ENCODE measurements around the gene TMTC1. TPM values are rescaled to one million over a fixed set of nuclear protein-coding genes. Genes with fewer than 3 reads are reported as not detected.

The TMTC1 gene
- total RNA-seq, 2 experiments from 2014 or later = not detected

DNA sequence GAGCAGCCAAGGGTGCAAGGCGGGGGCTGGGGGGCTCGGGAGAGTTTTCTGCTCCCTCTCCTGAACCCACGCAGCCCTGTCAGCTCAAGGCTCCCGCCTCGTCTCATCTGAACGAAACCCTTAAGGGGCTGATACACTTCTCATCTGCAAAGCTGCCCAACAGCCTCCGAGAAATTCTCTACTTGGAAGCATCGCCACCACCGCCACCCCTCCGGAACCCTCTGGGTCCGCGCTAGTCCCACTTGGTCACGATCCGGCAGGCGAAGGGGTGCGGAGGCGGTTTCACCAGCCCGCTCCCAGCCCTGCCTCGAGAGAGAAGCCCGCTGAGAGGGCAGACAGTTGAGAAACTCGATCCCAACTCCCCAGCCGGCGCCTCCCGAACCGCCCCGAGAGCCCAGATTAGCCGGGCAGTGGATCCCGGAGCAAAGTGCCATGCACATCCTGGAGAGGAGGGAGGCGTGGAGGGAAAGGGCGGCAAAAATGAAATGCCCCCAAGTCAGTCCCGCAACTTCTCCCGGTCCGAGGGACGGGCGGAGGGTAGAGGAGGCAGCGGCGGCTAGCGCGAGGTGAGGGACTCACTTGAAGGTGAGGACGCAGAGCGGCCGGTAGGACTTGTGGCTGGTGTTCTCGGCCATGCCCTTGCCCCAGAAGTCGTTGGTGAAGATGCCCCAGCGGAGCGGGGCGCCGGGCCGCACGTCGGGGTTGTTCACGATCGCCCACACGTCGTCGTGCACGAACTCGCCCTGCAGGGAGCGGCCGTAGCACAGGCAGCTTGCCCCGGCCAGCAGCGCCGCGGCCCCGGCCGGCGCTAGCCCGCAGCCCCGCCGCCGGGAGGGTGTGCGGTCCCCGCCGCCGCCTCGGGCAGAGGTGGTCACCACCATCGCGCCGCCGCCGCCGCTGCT, 620 bp downstream of the TMTC1 start:
- Histone ChIP-seq H3K4me1 (ENCODE audit: insufficient read depth, low read length) (no peaks in the 10 kb centered on the region), H3K9me3 (ENCODE audit: control insufficient read depth in 1 of 2, insufficient read depth in 1 of 2, low read length in 2 of 2) (peaks cover 4 to 17% of the 10 kb centered on the region in 2 experiments), H3K27ac (ENCODE audit: low read depth in 1 of 2, low read length in 2 of 2) (no peak overlapping the region), H3K4me3 (ENCODE audit: low read length) (peak overlapping the region; percentile 29), H3K36me3 (ENCODE audit: insufficient read depth, low read length) (no peaks in the 10 kb centered on the region), H3K27me3 (ENCODE audit: control insufficient read depth in 1 of 2, insufficient read depth in 2 of 2, low read length in 2 of 2) (peaks cover 27 to 43% of the 10 kb centered on the region in 2 experiments)
- DNase-seq (no peak), ATAC-seq (ENCODE audit: poor library complexity) (no peak)
- peaks cover 45% of the 10 kb centered on the region for H3K27me3 Mint-ChIP-seq
- H3K9me3 Mint-ChIP-seq = peaks cover 11% of the 10 kb centered on the region
- CTCF ChIA-PET = no interaction called here
- no peak overlapping the region for H3K27ac Mint-ChIP-seq
- H3K4me1 Mint-ChIP-seq (ENCODE audit: low read depth) = no peaks in the 10 kb centered on the region
- no peak overlapping the region for H3K4me3 Mint-ChIP-seq
- intact Hi-C loops (cut with DNase I, micrococcal nuclease) = no loop called here
- H3K36me3 Mint-ChIP-seq (ENCODE audit: low read depth) = no peaks in the 10 kb centered on the region
- POLR2A ChIA-PET = no interaction called here
- TF ChIP-seq, protein P1, sequence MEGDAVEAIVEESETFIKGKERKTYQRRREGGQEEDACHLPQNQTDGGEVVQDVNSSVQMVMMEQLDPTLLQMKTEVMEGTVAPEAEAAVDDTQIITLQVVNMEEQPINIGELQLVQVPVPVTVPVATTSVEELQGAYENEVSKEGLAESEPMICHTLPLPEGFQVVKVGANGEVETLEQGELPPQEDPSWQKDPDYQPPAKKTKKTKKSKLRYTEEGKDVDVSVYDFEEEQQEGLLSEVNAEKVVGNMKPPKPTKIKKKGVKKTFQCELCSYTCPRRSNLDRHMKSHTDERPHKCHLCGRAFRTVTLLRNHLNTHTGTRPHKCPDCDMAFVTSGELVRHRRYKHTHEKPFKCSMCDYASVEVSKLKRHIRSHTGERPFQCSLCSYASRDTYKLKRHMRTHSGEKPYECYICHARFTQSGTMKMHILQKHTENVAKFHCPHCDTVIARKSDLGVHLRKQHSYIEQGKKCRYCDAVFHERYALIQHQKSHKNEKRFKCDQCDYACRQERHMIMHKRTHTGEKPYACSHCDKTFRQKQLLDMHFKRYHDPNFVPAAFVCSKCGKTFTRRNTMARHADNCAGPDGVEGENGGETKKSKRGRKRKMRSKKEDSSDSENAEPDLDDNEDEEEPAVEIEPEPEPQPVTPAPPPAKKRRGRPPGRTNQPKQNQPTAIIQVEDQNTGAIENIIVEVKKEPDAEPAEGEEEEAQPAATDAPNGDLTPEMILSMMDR (IDR thresholded peaks at IDR 0.05) = no peak

DNA sequence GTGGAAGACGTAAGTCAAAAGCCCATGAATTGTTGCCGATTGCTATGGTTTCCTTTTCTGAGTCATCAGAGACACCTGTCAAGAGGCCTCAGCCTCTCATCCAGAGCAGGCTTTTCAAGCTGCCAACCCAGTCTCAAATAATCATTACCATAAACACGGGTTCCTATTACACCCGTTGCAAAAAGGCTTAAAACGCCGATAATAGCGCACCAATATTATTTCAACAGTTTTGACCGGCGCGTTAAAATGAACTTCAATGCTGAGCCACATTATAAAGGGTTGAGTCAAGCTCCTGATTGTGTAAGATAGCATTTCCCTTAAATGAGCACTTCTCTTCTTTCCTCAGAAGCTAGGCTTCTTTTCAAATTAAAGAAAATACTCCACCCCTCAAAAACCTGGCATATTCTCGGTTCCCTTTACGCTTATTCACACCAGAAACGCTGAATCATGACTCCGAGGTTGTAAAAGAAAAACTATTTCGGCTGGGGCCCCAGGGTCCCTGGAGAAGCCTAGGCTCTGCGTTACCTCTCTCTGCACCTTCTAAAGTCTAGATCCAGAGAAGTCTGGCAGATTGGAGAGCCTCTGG, 1.4 kb downstream of the TMTC1 start:
- TF ChIP-seq, protein P1 (IDR thresholded peaks at IDR 0.05) = no peak
- H3K27me3 ChIP-seq (ENCODE audit: control insufficient read depth in 1 of 2, insufficient read depth in 2 of 2, low read length in 2 of 2) = peaks cover 27 to 43% of the 10 kb centered on the region in 2 experiments
- POLR2A ChIA-PET = no interaction called here
- H3K4me1 Mint-ChIP-seq (ENCODE audit: low read depth) = no peaks in the 10 kb centered on the region
- ATAC-seq (ENCODE audit: poor library complexity) = no peak
- intact Hi-C loops (cut with DNase I, micrococcal nuclease) = no loop called here
- peaks cover 45% of the 10 kb centered on the region for H3K27me3 Mint-ChIP-seq
- H3K36me3 ChIP-seq (ENCODE audit: insufficient read depth, low read length) = no peaks in the 10 kb centered on the region
- no peaks in the 10 kb centered on the region for H3K36me3 Mint-ChIP-seq (ENCODE audit: low read depth)
- H3K4me3 Mint-ChIP-seq = no peak overlapping the region
- peaks cover 4 to 17% of the 10 kb centered on the region in 2 experiments for H3K9me3 ChIP-seq (ENCODE audit: control insufficient read depth in 1 of 2, insufficient read depth in 1 of 2, low read length in 2 of 2)
- no peak overlapping the region for H3K4me3 ChIP-seq (ENCODE audit: low read length)
- DNase-seq = peak in 3 of 14 experiments; percentile 5 to 31 (median 27)
- H3K4me1 ChIP-seq (ENCODE audit: insufficient read depth, low read length) = no peaks in the 10 kb centered on the region
- CTCF ChIA-PET = interaction anchor here (1.1 kb wide), 1 partner anchor 11 kb away, joined by 4 read pairs; no protein-coding TSS in a partner anchor
- no peak overlapping the region for H3K27ac Mint-ChIP-seq
- H3K27ac ChIP-seq (ENCODE audit: low read depth in 1 of 2, low read length in 2 of 2) = no peak overlapping the region
- H3K9me3 Mint-ChIP-seq = peaks cover 11% of the 10 kb centered on the region

DNA sequence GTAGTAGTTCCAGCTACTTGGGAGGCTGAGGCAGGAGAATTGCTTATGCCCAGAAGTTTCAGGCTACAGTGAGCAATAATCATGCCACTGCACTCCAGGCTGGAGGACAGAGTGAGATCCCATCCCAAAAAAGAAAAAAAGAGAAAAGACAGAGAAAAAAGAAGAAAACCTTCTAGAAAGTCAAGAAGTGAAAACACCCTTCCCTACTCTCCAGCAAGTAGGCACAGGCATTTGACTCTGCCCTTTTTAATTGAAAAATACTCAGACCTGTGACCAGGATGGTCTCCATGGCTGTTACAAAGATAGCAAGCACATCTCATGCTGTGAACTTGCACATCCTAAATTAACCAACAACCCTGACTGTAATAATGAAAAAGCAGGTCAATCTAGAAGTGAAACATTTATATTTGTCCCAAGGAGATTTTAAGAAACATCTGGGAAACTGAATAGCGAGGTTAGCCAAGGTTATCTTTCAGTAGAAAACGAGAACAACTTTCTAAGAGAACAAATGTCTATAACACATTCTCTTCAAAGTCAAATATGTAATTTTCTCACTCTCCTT, 2.0 kb downstream of the TMTC1 start:
- POLR2A ChIA-PET = no interaction called here
- no peak overlapping the region for H3K27ac Mint-ChIP-seq
- peaks cover 44% of the 10 kb centered on the region for H3K27me3 Mint-ChIP-seq
- no peaks in the 10 kb centered on the region for H3K4me1 Mint-ChIP-seq (ENCODE audit: low read depth)
- no peak for DNase-seq
- no peaks in the 10 kb centered on the region for H3K4me1 ChIP-seq (ENCODE audit: insufficient read depth, low read length)
- no peak overlapping the region for H3K27ac ChIP-seq (ENCODE audit: low read depth in 1 of 2, low read length in 2 of 2)
- peaks cover 11% of the 10 kb centered on the region for H3K9me3 Mint-ChIP-seq
- no peaks in the 10 kb centered on the region for H3K36me3 Mint-ChIP-seq (ENCODE audit: low read depth)
- no peak for ATAC-seq (ENCODE audit: poor library complexity)
- TF ChIP-seq, protein P1 (IDR thresholded peaks at IDR 0.05) = no peak
- H3K9me3 ChIP-seq (ENCODE audit: control insufficient read depth in 1 of 2, insufficient read depth in 1 of 2, low read length in 2 of 2) = peaks cover 4 to 17% of the 10 kb centered on the region in 2 experiments
- no peaks in the 10 kb centered on the region for H3K36me3 ChIP-seq (ENCODE audit: insufficient read depth, low read length)
- CTCF ChIA-PET = interaction anchor here (1.1 kb wide), 1 partner anchor 10 kb away, joined by 4 read pairs; no protein-coding TSS in a partner anchor
- H3K4me3 Mint-ChIP-seq = no peak overlapping the region
- H3K27me3 ChIP-seq (ENCODE audit: control insufficient read depth in 1 of 2, insufficient read depth in 2 of 2, low read length in 2 of 2) = peaks cover 27 to 43% of the 10 kb centered on the region in 2 experiments
- intact Hi-C loops (cut with DNase I, micrococcal nuclease) = no loop called here
- no peak overlapping the region for H3K4me3 ChIP-seq (ENCODE audit: low read length)

All from CD4-positive, alpha-beta T cell (primary cell).